Measurements from ENCODE around the gene CENPT. TPM values are rescaled to one million over a fixed set of nuclear protein-coding genes. Genes with fewer than 3 reads are reported as not detected.
"Not testable (repeated sequence)": the region's sequence is repeated elsewhere in the genome, so short reads cannot be mapped to it uniquely, and the experiment has no call there.

The CENPT gene
- total RNA-seq, 1 donor from 2014 or later, result 83.5 TPM

- no peaks in the 10 kb centered on the region for H3K27me3 Mint-ChIP-seq (ENCODE audit: low read depth)
- H3K4me3 Mint-ChIP-seq, result no peak overlapping the region
- no peak for TF ChIP-seq CTCF (conservative IDR thresholded peaks at IDR 0.05)
- H3K36me3 Mint-ChIP-seq (ENCODE audit: low read depth), result peaks cover 9% of the 10 kb centered on the region
- peak overlapping the region; percentile 87 for H3K27ac Mint-ChIP-seq (ENCODE audit: unreplicated experiment)
- no peaks in the 10 kb centered on the region for H3K9me3 Mint-ChIP-seq
- peaks cover 10% of the 10 kb centered on the region for H3K4me1 Mint-ChIP-seq
- DNase-seq (ENCODE audit: low read depth, low spot score), result no peak
These were observed 20.8 kb upstream of the CENPT start for GRCh38 chr16:67868290-67868689.

DNA sequence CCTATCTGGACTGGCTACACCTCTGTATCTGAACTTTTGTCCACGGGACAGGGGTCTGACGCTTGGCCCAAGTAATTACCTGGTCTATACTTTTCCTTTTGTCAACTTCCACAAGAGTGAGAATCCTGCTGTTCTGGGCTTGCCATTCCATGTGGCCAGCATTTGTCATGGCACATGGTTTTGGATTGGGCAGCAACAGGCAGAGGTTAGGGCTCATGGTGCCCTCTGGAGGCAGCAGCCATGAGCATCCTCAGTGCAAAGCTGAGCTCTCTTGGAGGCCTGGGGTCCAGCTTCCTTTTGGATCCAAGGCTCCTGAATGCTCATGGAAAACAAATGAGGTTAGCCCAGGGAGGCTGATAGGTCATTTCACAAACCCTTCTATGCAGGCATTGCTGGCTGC is 17.8 kb upstream of the CENPT start:
- peaks cover 15% of the 10 kb centered on the region for H3K4me1 Mint-ChIP-seq
- DNase-seq (ENCODE audit: low read depth, low spot score), result no peak

DNA sequence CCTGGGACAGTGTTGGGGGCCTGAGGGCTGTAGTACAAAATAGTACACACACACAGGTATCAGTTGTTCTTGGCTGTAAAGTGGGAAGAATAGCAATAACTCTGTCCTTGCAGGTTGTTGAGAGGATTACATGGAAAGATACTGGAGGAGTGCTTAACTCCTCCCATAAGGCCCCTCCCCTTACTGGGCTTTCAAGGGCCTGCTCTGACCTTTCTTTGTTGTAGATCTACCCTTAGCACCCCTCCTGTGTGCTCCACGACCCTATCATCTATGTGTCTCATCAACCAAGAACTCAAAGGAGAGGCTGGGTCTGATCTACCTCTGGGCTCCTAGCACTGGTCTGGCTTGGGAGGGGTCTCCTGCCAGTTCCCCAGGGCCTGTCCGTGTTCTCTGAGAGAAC is 17.1 kb upstream of the CENPT start:
- H3K27ac Mint-ChIP-seq (ENCODE audit: unreplicated experiment), result peak overlapping the region; percentile 58
- peaks cover 16% of the 10 kb centered on the region for H3K4me1 Mint-ChIP-seq
- no peak for DNase-seq (ENCODE audit: low read depth, low spot score)
- H3K9me3 Mint-ChIP-seq, result no peaks in the 10 kb centered on the region
- peaks cover 9% of the 10 kb centered on the region for H3K36me3 Mint-ChIP-seq (ENCODE audit: low read depth)
- no peak for TF ChIP-seq CTCF (conservative IDR thresholded peaks at IDR 0.05)
- H3K4me3 Mint-ChIP-seq, result no peak overlapping the region
- H3K27me3 Mint-ChIP-seq (ENCODE audit: low read depth), result no peaks in the 10 kb centered on the region

More for the DNA sequence above, 17.8 kb upstream of the CENPT start:
- no peak overlapping the region for H3K27ac Mint-ChIP-seq (ENCODE audit: unreplicated experiment)
- no peaks in the 10 kb centered on the region for H3K27me3 Mint-ChIP-seq (ENCODE audit: low read depth)
- H3K4me3 Mint-ChIP-seq, result peak overlapping the region; percentile 41
- peaks cover 9% of the 10 kb centered on the region for H3K36me3 Mint-ChIP-seq (ENCODE audit: low read depth)
- no peaks in the 10 kb centered on the region for H3K9me3 Mint-ChIP-seq
- TF ChIP-seq CTCF (conservative IDR thresholded peaks at IDR 0.05), result peak; percentile 35

- not testable (repeated sequence) for H3K27ac Mint-ChIP-seq (ENCODE audit: unreplicated experiment); H3K27me3 Mint-ChIP-seq (ENCODE audit: low read depth); DNase-seq (ENCODE audit: low read depth, low spot score); H3K36me3 Mint-ChIP-seq (ENCODE audit: low read depth); H3K4me3 Mint-ChIP-seq; H3K9me3 Mint-ChIP-seq
- H3K4me1 Mint-ChIP-seq, result peaks cover 16% of the 10 kb centered on the region
These were observed 16.6 kb upstream of the CENPT start for GRCh38 chr16:67864044-67864443.

DNA sequence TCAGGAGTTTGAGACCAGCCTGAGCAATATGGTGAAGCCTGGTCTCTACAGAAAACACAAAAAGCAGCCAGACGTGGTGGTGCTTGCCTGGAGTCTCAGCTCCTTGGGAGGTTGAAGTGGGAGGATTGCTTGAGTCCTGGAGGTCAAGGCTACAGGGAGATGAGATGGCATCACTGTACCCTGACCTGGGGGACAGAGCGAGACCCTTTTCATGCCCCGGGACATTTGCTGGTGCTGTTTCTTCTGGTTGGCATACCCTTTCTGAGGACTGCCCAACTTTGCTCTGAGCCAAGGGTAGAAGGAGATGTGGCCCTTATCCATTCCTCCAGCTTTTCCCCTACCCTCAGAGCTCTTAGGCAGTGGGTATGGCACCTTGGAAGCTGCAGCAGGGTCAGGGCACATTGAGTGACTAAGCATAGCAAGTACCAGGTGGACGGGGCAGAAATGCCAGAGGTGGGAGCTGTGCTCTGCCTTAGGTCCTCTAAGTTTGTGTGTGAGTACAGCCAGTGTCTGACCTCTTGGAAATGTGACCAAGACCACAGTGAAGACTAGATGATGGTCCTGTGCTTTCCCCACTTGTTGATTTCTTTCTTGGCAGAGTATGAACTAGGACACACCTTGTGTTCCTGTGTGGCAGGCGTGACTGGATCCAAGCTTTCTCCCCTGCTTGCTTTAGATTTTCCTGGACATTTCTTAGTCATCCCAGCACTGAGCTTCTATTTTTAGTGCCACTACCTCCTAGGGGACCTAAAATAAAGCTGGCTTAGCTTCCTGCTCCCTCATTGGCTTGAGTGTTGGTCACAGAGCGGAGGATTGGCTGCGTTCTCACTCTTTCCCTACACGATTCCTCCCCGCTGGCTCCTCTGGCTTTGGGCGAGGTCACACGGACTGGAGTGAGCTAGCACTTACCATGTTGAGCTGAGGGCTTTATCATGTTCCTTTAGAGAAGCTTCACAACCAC is 15.4 kb upstream of the CENPT start:
- no peak overlapping the region for H3K4me3 Mint-ChIP-seq
- H3K36me3 Mint-ChIP-seq (ENCODE audit: low read depth), result peaks cover 9% of the 10 kb centered on the region
- H3K27me3 Mint-ChIP-seq (ENCODE audit: low read depth), result no peaks in the 10 kb centered on the region

More for the DNA sequence above, 15.4 kb upstream of the CENPT start:
- TF ChIP-seq CTCF (conservative IDR thresholded peaks at IDR 0.05), result no peak
- H3K9me3 Mint-ChIP-seq, result no peaks in the 10 kb centered on the region
- peak overlapping the region; percentile 27 for H3K27ac Mint-ChIP-seq (ENCODE audit: unreplicated experiment)
- H3K4me1 Mint-ChIP-seq, result peaks cover 20% of the 10 kb centered on the region
- no peak for DNase-seq (ENCODE audit: low read depth, low spot score)

All from neural crest cell (in vitro differentiated cells).